Esophagus squamous epithelium (tissue), 4 donors: ENCODE measurements around the gene CANT1.

Experiments used
- CTCF ChIP-seq, 6 experiments: fragments of 450-650 bp in 4 of 6; fragments of 200-600 bp in 2 of 6; sonication (generic) in 2 of 6; IDR thresholded peaks; one replicate each; pipeline ENCODE4 v1.5.1; 2016 to 2019; ENCODE audit warnings: antibody characterized with exemption in 6 of 6, mild to moderate bottlenecking in 4 of 6, moderate library complexity in 4 of 6
- POLR2A ChIP-seq, 4 donors: fragments of 450-650 bp; IDR thresholded peaks; one replicate each; pipeline ENCODE4 v1.6.1; 2017; ENCODE audit warnings: antibody characterized with exemption in 4 of 4, mild to moderate bottlenecking in 4 of 4, moderate library complexity in 3 of 4

- TF ChIP-seq CTCF (IDR thresholded peaks at IDR 0.05) (no peak), POLR2A (IDR thresholded peaks at IDR 0.05) (no peak)
Observed at GRCh38 chr17:79011451-79012147, 2.0 kb upstream of the CANT1 start.
